GM18520 (cell line): ENCODE data around the gene USH2A.
"Not testable (repeated sequence)": the region's sequence is repeated elsewhere in the genome, so short reads cannot be mapped to it uniquely, and the experiment has no call there.

Source experiments
- ATAC-seq: cut with Tn5 transposase; IDR thresholded peaks from one replicate; pipeline ENCODE4 v1.9.1; 2021; ENCODE audit not compliant: unreplicated experiment

The USH2A gene

DNA sequence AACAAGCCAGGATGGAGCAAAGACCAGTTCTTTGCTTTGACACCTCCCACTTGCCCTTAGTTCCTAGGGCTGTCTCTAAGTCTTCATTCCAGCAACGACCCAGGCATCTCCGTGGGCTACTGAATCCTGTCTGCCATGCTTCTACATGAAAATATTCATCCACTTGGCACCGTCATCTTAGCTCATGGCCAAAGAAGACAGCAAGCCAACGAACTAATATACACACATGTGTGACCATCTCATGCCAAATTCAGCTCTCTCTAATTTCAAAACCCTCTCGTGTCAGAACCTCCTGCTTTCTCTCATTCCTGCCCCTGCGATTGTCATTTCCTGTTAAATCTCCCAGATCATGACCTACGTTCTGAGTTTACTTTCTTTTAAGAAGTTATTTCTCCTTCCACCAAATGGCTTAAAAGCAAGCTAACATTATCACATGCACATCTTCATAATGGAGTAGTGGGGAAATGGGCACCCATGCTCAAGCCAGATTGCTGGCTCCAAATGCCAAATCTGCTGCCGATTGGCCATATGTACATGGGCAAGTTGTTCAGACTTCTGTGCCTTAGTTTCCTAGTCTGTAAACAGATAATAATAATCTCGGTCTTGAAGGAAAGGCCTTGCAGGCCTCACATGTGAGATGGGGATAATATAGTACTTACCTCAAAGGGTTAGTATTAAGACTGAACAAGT, 373.4 kb downstream of the USH2A start:
- ATAC-seq = no peak

DNA sequence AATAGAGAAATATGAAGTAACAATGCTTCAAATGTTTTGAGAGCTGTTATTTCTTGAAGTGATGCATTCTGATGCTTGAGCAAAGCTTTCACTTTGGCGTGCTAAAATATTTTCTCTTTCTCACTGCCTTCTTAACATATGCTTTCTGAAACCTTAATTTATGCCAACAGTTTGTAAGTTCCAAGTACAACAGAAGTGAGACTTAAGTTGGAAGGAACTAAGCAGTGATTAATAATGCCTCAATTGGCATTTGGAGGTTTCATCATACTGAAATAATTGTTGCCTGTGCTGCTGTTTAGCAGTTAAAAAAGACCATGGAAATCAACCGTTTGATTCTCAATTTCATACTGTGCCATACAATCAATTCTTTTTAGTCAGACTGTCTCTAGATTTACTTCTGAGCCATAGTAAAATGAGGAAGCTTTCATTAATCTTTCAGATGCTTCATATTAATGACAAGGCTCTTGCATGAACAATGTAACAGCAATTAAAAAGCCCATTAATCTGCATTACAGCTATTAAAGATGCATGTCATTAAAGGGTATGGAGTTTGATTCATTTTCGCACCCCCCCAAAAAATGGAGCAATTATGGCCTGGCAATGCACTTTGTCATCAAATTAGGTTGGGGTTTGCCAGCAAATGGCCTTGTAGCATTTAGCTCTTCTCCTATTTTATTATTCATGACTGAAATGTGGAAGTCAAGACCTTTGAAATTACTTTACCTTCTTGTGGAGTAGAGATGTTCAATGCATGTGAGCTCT, 375.3 kb downstream of the USH2A start:
- no peak for ATAC-seq

GRCh38 chr1:216046336-216046735, 376.9 kb downstream of the USH2A start:
- ATAC-seq = no peak

- no peak for ATAC-seq
Observed at GRCh38 chr1:216045400-216045799, 377.8 kb downstream of the USH2A start.

- ATAC-seq = no peak
Observed at GRCh38 chr1:216044538-216044937, 378.7 kb downstream of the USH2A start.

DNA sequence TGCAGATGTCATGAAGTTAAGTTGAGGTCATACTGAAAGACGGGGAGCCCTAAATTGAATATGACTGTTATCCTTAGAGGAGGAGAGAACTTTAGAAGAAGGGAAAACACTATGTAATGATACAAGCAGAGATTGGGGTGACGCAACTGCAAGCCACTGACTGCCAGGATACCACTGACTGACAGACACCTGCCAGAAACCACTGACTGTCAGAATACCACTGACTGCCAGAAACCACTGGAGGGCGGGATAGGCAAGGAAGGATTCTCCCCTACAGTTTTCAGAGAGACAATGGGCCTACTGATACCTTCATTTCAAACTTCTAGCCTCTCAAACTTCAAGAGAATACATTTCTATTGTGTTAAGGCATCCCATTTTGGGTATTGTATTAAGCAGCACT, 388.7 kb downstream of the USH2A start:
- no peak for ATAC-seq

- no peak for ATAC-seq
Observed at GRCh38 chr1:216032961-216033614, 390.2 kb downstream of the USH2A start.

DNA sequence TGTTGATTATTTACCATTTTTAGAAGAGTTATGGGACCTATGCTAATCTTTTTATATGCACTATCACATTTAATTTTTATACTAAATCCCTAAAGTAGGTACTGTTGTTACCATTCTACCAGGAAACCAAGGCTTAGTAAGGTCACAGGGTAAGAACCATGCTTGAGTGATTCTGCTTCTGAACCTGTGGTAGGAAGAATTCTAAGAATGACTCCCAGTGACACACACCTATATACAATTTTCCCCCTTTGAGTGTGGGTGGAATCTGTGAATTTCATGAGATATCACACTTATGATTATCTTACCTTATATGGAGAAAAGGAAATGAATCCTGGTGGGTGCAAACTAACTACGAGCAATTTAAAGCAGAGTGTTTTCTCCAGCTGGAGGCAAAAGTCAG, 391.0 kb downstream of the USH2A start:
- no peak for ATAC-seq

- ATAC-seq = no peak
Observed at GRCh38 chr1:216028631-216029030, 394.6 kb downstream of the USH2A start.

- no peak for ATAC-seq
Observed at GRCh38 chr1:216024546-216024945, 398.7 kb downstream of the USH2A start.

DNA sequence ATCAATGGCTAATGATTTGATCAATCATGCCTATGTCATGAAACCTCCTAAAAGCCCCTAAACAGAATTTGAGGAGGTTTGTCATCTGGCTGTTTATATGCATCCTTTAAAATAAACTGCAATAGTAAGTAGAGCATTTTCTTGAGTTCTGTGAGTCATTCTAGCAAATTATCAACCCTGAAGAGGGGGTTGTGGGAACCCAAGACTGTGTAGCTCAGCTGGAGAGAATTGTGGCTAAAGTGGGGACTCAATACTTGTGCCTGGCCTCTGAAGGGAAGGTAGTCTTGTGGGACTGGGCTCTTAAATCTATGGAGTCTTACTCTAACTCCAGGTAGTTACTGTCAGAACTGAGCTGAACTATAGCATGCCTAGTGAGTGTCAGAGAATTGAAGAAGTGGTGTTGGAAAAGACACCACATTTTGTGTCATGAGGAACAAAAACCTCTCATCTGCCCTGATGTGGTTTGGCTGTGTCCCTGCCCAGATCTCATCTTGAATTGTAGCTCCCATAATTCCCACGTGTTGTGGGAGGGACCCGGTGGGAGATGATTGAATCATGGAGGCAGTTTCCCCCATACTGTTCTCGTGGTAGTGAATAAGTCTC, 402.4 kb downstream of the USH2A start:
- ATAC-seq = no peak

DNA sequence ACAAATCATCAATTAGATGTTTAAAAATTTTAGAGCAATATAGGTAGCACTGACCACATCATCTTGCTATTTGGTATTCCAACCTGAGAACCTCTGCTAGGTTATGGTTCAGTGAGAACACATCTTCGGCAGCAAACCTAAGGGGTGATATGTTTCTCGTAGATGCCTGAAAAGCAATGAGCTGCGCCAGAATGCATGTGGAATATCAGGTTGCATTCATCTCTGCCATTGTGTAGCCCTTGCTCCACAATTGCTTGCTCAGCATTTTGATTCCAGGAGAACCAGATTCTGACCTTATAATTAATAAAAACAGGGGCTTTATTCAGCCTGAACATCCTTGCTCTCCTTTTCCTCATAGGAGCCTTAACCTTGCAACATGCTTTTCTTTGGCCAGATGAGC, 408.1 kb downstream of the USH2A start:
- no peak for ATAC-seq

GRCh38 chr1:216014086-216014485, 409.2 kb downstream of the USH2A start:
- ATAC-seq = no peak

DNA sequence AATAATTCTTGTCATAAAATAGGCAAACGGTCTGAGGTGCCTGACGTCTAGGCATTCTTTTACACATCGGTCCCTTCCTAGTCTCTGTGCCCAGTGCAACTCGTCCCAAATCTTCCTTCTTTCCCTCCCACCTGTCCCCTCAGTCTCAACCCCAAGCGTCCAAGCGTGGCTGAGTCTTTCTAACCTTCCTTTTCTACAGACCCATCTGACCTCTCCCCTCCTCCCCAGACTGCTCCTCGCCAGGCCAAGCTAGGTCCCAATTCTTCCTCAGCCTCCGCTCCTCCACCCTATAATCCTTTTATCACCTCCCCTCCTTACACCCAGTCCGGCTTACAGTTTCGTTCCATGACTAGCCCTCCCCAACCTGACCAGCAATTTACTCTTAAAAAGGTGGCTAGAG, 413.8 kb downstream of the USH2A start:
- not testable (repeated sequence) for ATAC-seq

GRCh38 chr1:216005916-216006315, 417.3 kb downstream of the USH2A start:
- peak; percentile 98 for ATAC-seq

DNA sequence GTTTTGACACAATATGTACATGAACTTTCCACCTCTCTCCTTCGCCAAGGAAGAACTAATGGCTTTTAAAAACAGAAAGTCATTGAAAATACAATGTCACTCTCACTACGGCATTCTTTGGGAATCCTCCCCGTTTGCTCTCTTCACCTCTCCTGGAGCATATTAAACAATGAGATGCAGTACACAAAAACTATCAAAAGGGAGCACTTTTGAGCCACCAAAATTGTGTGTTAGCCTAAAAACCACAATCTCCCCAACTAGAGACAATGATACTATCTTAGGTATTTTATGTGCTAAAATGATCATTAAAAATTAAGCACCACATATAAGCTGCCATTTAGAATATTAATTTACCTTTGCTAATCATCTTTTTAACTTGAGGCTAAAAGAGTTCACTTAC, 430.6 kb downstream of the USH2A start:
- ATAC-seq = no peak

GRCh38 chr1:215987092-215987875, 436.0 kb downstream of the USH2A start:
- ATAC-seq = no peak

DNA sequence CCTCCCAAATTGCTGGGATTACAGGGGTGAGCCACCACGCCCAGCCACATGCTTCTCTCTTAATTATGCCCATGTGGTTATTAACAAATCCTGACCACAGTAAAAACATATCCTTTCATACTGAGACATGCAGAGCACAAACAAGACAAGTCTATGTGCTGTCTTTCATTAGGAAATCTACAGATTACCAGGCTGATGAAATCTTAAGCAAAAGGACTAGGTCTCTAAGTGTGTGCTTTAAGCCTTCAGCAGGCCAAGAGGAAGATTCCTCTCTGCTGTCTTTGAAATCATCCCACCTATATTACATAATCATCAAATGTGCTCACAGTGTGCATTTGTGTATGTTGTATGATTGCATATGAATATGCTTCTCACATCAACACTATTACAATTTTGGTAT, 436.8 kb downstream of the USH2A start:
- ATAC-seq = no peak

DNA sequence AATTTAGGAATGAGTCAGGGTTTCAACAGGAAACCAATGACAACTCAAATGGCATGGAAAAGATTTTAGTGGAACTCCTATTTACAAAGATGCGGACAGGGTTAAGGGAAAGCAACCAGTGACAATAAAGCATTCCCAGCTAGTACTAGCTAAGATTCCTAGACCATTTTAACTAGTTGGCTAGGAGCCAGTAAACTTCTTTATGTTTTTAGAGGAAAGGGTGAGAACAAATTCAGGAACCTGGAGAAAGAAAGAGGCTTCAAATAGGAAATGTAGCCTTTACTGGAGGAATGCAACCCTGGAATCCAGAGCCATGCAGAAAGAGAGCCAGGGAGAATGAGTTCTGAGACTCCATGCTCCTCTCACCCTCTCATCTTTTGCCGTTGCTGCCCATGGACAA, 439.6 kb downstream of the USH2A start:
- no peak for ATAC-seq

GRCh38 chr1:215971793-215972441, 451.3 kb downstream of the USH2A start:
- ATAC-seq = no peak
